ENCODE data around the gene FOXI2.
A peak's percentile ranks its signal among the peaks of the same experiment; 100 is the strongest.

Gene FOXI2

GRCh38 chr10:127694580-127695193, 42.3 kb upstream of the FOXI2 start:
- no peaks in the 10 kb centered on the region for H3F3A ChIP-seq (ENCODE audit: low read depth)

GRCh38 chr10:127695431-127695830, 41.6 kb upstream of the FOXI2 start:
- no peak overlapping the region for H2AFZ ChIP-seq (ENCODE audit: low read length)
- H3K9me3 ChIP-seq (ENCODE audit: insufficient read depth, low read depth, low read length), result no peaks in the 10 kb centered on the region
- no peaks in the 10 kb centered on the region for H3K4me1 ChIP-seq (ENCODE audit: insufficient read depth, low read length, poor library complexity, severe bottlenecking)
- no peaks in the 10 kb centered on the region for H3K9me2 ChIP-seq (replicated peaks; ENCODE audit: low read depth, low read length)
- TF ChIP-seq CTCF (conservative IDR thresholded peaks at IDR 0.05; ENCODE audit: low read length), result no peak
- TF ChIP-seq EZH2phosphoT487 (IDR thresholded peaks at IDR 0.05; ENCODE audit: borderline replicate concordance), result no peak
- no peaks in the 10 kb centered on the region for H3K79me2 ChIP-seq (ENCODE audit: insufficient read depth, low read length)
- no peaks in the 10 kb centered on the region for H3F3A ChIP-seq (ENCODE audit: low read depth)
- no peak overlapping the region for H3K4me2 ChIP-seq (ENCODE audit: low read depth, low read length, poor library complexity, severe bottlenecking)
- no peaks in the 10 kb centered on the region for H3K27me3 ChIP-seq (ENCODE audit: insufficient read depth, low read length, poor library complexity, severe bottlenecking)
- H3K4me3 ChIP-seq (ENCODE audit: low read length, poor library complexity, severe bottlenecking), result no peak overlapping the region
- no peaks in the 10 kb centered on the region for H4K20me1 ChIP-seq (ENCODE audit: insufficient read depth, low read length, poor library complexity, severe bottlenecking)
- no peak overlapping the region for H3K9ac ChIP-seq (ENCODE audit: low read depth, low read length, poor library complexity, severe bottlenecking)
- no peaks in the 10 kb centered on the region for H3K36me3 ChIP-seq (ENCODE audit: insufficient read depth, low read length)

More at GRCh38 chr10:127694580-127695193, 42.3 kb upstream of the FOXI2 start:
- Histone ChIP-seq H3K79me2 (ENCODE audit: insufficient read depth, low read length) (no peaks in the 10 kb centered on the region), H3K27me3 (ENCODE audit: insufficient read depth, low read length, poor library complexity, severe bottlenecking) (no peaks in the 10 kb centered on the region), H3K9ac (ENCODE audit: low read depth, low read length, poor library complexity, severe bottlenecking) (no peak overlapping the region), H3K4me2 (ENCODE audit: low read depth, low read length, poor library complexity, severe bottlenecking) (no peak overlapping the region), H2AFZ (ENCODE audit: low read length) (no peak overlapping the region), H3K36me3 (ENCODE audit: insufficient read depth, low read length) (no peaks in the 10 kb centered on the region), H3K9me3 (ENCODE audit: insufficient read depth, low read depth, low read length) (no peaks in the 10 kb centered on the region), H4K20me1 (ENCODE audit: insufficient read depth, low read length, poor library complexity, severe bottlenecking) (no peaks in the 10 kb centered on the region), H3K4me3 (ENCODE audit: low read length, poor library complexity, severe bottlenecking) (no peak overlapping the region), H3K9me2 (replicated peaks; ENCODE audit: low read depth, low read length) (no peaks in the 10 kb centered on the region), H3K4me1 (ENCODE audit: insufficient read depth, low read length, poor library complexity, severe bottlenecking) (no peaks in the 10 kb centered on the region)
- TF ChIP-seq EZH2phosphoT487 (IDR thresholded peaks at IDR 0.05; ENCODE audit: borderline replicate concordance) (no peak), CTCF (conservative IDR thresholded peaks at IDR 0.05; ENCODE audit: low read length) (peak; percentile 74)

- Histone ChIP-seq H3K4me1 (ENCODE audit: insufficient read depth, low read length, poor library complexity, severe bottlenecking) (no peaks in the 10 kb centered on the region), H3K4me3 (ENCODE audit: low read length, poor library complexity, severe bottlenecking) (no peak overlapping the region), H2AFZ (ENCODE audit: low read length) (no peak overlapping the region), H3K79me2 (ENCODE audit: insufficient read depth, low read length) (no peaks in the 10 kb centered on the region), H3K9me2 (replicated peaks; ENCODE audit: low read depth, low read length) (no peaks in the 10 kb centered on the region), H4K20me1 (ENCODE audit: insufficient read depth, low read length, poor library complexity, severe bottlenecking) (no peaks in the 10 kb centered on the region), H3K36me3 (ENCODE audit: insufficient read depth, low read length) (no peaks in the 10 kb centered on the region), H3F3A (ENCODE audit: low read depth) (no peaks in the 10 kb centered on the region), H3K9me3 (ENCODE audit: insufficient read depth, low read depth, low read length) (no peaks in the 10 kb centered on the region), H3K9ac (ENCODE audit: low read depth, low read length, poor library complexity, severe bottlenecking) (no peak overlapping the region), H3K4me2 (ENCODE audit: low read depth, low read length, poor library complexity, severe bottlenecking) (no peak overlapping the region), H3K27me3 (ENCODE audit: insufficient read depth, low read length, poor library complexity, severe bottlenecking) (no peaks in the 10 kb centered on the region)
- no peak for TF ChIP-seq CTCF (conservative IDR thresholded peaks at IDR 0.05; ENCODE audit: low read length)
- no peak for TF ChIP-seq EZH2phosphoT487 (IDR thresholded peaks at IDR 0.05; ENCODE audit: borderline replicate concordance)
Observed at GRCh38 chr10:127698886-127699285, 38.1 kb upstream of the FOXI2 start.

Data from Loucy (cell line).